Measurements from ENCODE around the gene TMED1.

GRCh38 chr19:10811391-10812111, 24.5 kb downstream of the TMED1 start:
- TF ChIP-seq CTCF (IDR thresholded peaks at IDR 0.05) (no peak), ZFX (IDR thresholded peaks at IDR 0.05; ENCODE audit: borderline replicate concordance) (no peak)
